HFFc6 (cell line): ENCODE data around the gene MLF1. TPM values are rescaled to one million over a fixed set of nuclear protein-coding genes. Genes with fewer than 3 reads are reported as not detected.

Experiments used
- DNase-seq: peaks from one replicate; pipeline ENCODE4 v3.0.0-alpha.2; 2018
- H3K27ac Mint-ChIP-seq: 2 replicates; pipeline ENCODE4 v1.8.0; 2020; ENCODE audit warnings: mild to moderate bottlenecking, mixed read lengths
- H3K27me3 Mint-ChIP-seq: 2 replicates; pipeline ENCODE4 v1.8.0; 2021; ENCODE audit warnings: mild to moderate bottlenecking, moderate library complexity, mixed read lengths; ENCODE audit not compliant: insufficient read depth
- H3K36me3 Mint-ChIP-seq: 2 replicates; pipeline ENCODE4 v1.8.0; 2021; ENCODE audit warnings: low read depth, mixed read lengths
- H3K4me1 Mint-ChIP-seq: 2 replicates; pipeline ENCODE4 v1.8.0; 2020; ENCODE audit warnings: low read depth, mixed read lengths
- H3K4me3 Mint-ChIP-seq: 2 replicates; pipeline ENCODE4 v1.8.0; 2020; ENCODE audit warnings: mild to moderate bottlenecking, moderate library complexity, mixed read lengths
- H3K9me3 Mint-ChIP-seq: 2 replicates; pipeline ENCODE4 v1.8.0; 2020; ENCODE audit warnings: mild to moderate bottlenecking, mixed read lengths
- total RNA-seq, 6 experiments: library from RNA; stranded (reverse); fragmentation: NEBNext Ultra II Directional; extraction: Animal tissue kit (Norgen Biotek cat#: 25700); gene quantifications; 2 replicates in 1 of 6; 3 replicates in 5 of 6; pipeline ENCODE4 v1.2.3, GENCODE V29; 2021
- TF ChIP-seq, protein P1 (sequence below): fragments of 200-600 bp; sonication (generic); IDR thresholded peaks from 2 replicates; pipeline ENCODE4 v1.5.0; 2021; ENCODE audit warnings: antibody characterized with exemption, mild to moderate bottlenecking

MLF1 gene
- total RNA-seq, 6 experiments from 2014 or later, result 1.6 to 4.0 (median 2.9) TPM

GRCh38 chr3:158559504-158559903 is 11.5 kb upstream of the MLF1 start:
- TF ChIP-seq, protein P1, sequence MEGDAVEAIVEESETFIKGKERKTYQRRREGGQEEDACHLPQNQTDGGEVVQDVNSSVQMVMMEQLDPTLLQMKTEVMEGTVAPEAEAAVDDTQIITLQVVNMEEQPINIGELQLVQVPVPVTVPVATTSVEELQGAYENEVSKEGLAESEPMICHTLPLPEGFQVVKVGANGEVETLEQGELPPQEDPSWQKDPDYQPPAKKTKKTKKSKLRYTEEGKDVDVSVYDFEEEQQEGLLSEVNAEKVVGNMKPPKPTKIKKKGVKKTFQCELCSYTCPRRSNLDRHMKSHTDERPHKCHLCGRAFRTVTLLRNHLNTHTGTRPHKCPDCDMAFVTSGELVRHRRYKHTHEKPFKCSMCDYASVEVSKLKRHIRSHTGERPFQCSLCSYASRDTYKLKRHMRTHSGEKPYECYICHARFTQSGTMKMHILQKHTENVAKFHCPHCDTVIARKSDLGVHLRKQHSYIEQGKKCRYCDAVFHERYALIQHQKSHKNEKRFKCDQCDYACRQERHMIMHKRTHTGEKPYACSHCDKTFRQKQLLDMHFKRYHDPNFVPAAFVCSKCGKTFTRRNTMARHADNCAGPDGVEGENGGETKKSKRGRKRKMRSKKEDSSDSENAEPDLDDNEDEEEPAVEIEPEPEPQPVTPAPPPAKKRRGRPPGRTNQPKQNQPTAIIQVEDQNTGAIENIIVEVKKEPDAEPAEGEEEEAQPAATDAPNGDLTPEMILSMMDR, result no peak
- H3K27me3 Mint-ChIP-seq, result peaks cover 4% of the 10 kb centered on the region; the same call in 1 of the 2 replicates
- H3K36me3 Mint-ChIP-seq, result no peaks in the 10 kb centered on the region
- H3K9me3 Mint-ChIP-seq, result no peaks in the 10 kb centered on the region
- H3K27ac Mint-ChIP-seq, result no peak overlapping the region
- DNase-seq, result no peak
- H3K4me3 Mint-ChIP-seq, result no peak overlapping the region
- H3K4me1 Mint-ChIP-seq, result no peaks in the 10 kb centered on the region

DNA sequence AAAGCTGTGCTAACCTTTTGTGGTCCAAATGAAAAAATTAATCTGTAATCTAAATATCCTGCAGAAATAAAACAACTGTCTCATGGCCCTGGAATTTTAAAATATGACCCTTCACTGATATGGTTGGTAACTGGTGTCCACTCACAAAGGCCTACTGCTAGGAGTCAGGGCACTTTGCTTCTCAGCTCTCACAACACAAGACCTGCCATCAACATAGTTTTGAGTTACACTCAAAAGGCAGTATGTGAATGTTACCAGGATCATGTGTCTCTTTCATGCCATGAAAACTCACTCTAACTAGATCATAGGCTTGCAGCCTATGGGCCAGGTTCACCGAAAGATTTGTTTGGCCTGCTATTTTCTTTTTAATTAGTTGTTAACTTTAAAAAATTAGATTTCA is 10.0 kb upstream of the MLF1 start:
- H3K9me3 Mint-ChIP-seq, result no peaks in the 10 kb centered on the region; the same call in 1 of the 2 replicates
- no peak overlapping the region for H3K27ac Mint-ChIP-seq
- H3K4me3 Mint-ChIP-seq, result no peak overlapping the region
- TF ChIP-seq, protein P1, result no peak
- DNase-seq, result no peak
- peaks cover 2% of the 10 kb centered on the region; the same call in 1 of the 2 replicates for H3K27me3 Mint-ChIP-seq
- no peaks in the 10 kb centered on the region for H3K4me1 Mint-ChIP-seq
- no peaks in the 10 kb centered on the region for H3K36me3 Mint-ChIP-seq

DNA sequence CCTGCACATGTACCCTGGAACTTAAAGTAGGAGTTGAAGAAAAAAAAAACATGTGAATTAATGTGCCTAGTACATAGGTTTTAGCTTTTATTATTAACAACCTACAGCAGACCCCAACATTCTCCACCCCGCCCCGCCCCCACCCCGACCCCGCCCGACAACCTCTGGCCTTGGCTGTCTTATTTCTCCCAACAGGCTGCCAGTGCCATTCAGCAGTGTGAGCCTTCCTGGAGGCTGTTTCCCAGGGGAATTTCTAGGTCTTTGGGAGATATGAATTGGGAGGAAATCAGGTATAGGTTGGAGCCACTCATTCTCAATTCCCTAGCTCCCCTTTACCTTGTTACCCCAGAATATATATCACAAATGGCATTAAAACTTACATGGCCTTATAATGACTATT is 8.3 kb upstream of the MLF1 start:
- Mint-ChIP-seq H3K27me3 (peaks cover 2% of the 10 kb centered on the region; the same call in 1 of the 2 replicates), H3K27ac (no peak overlapping the region), H3K4me1 (no peaks in the 10 kb centered on the region), H3K36me3 (no peaks in the 10 kb centered on the region), H3K9me3 (no peaks in the 10 kb centered on the region; the same call in 1 of the 2 replicates), H3K4me3 (no peak overlapping the region)
- TF ChIP-seq, protein P1, result no peak
- DNase-seq, result no peak

- H3K36me3 Mint-ChIP-seq, result no peaks in the 10 kb centered on the region
Measured at GRCh38 chr3:158563076-158563475, 7.9 kb upstream of the MLF1 start.

GRCh38 chr3:158565076-158565475 is 5.9 kb upstream of the MLF1 start:
- Mint-ChIP-seq H3K27me3 (0 out of 2 replicates have a peak, but pooled peaks cover 2% of the 10 kb centered on the region), H3K36me3 (no peaks in the 10 kb centered on the region), H3K9me3 (no peaks in the 10 kb centered on the region; the same call in 1 of the 2 replicates), H3K4me3 (no peak overlapping the region), H3K4me1 (peaks cover under 1% of the 10 kb centered on the region), H3K27ac (no peak overlapping the region)
- no peak for DNase-seq
- TF ChIP-seq, protein P1, result no peak

More at GRCh38 chr3:158563076-158563475, 7.9 kb upstream of the MLF1 start:
- H3K4me3 Mint-ChIP-seq, result no peak overlapping the region
- DNase-seq, result no peak
- H3K4me1 Mint-ChIP-seq, result no peaks in the 10 kb centered on the region
- H3K9me3 Mint-ChIP-seq, result no peaks in the 10 kb centered on the region; the same call in 1 of the 2 replicates
- H3K27ac Mint-ChIP-seq, result no peak overlapping the region
- H3K27me3 Mint-ChIP-seq, result peaks cover 2% of the 10 kb centered on the region; the same call in 1 of the 2 replicates
- TF ChIP-seq, protein P1, result no peak
